Keratinocyte (primary cell): ENCODE results near the gene PM20D2. TPM values are rescaled to one million over a fixed set of nuclear protein-coding genes. Genes with fewer than 3 reads are reported as not detected.

Experiments
- DNase-seq: peaks from one replicate; pipeline ENCODE4 v3.0.0-alpha.2; 2011; ENCODE audit warnings: low read depth, missing footprints, low spot score
- FAIRE-seq: peaks from 2 replicates; lab custom pipeline; 2011; peaks lifted over from hg19 to GRCh38; lab: Jason Lieb, UNC
- H2AFZ ChIP-seq: 2 replicates; pipeline ENCODE4 v1.6.0; 2012; ENCODE audit warnings: low read length, control low read depth, inconsistent platforms; ENCODE audit not compliant: control insufficient read depth
- H3K27ac ChIP-seq: 2 replicates; pipeline ENCODE4 v1.5.1; 2011; ENCODE audit warnings: low read length; ENCODE audit not compliant: control insufficient read depth, insufficient read depth
- H3K27me3 ChIP-seq: 3 replicates; pipeline ENCODE4 v1.6.0; 2011; ENCODE audit warnings: low read length; ENCODE audit not compliant: control insufficient read depth, insufficient read depth; ENCODE audit errors: extremely low read depth
- H3K36me3 ChIP-seq, 2 experiments: 2 replicates in 1 of 2; 3 replicates in 1 of 2; pipeline ENCODE4 v1.5.1; 2011; ENCODE audit warnings: low read length in 2 of 2, mild to moderate bottlenecking in 1 of 2; ENCODE audit not compliant: control insufficient read depth in 2 of 2, insufficient read depth in 2 of 2; ENCODE audit errors: extremely low read depth in 1 of 2
- H3K4me1 ChIP-seq: 3 replicates; pipeline ENCODE4 v1.5.1; 2011; ENCODE audit warnings: low read length; ENCODE audit not compliant: control insufficient read depth, insufficient read depth; ENCODE audit errors: extremely low read depth
- H3K4me2 ChIP-seq: 3 replicates; pipeline ENCODE4 v1.6.0; 2011; ENCODE audit warnings: low read depth, low read length; ENCODE audit not compliant: control insufficient read depth, insufficient read depth; ENCODE audit errors: extremely low read depth
- H3K4me3 ChIP-seq, 3 experiments: fragments of 200-600 bp in 1 of 3; sonication (generic) in 1 of 3; 2 replicates in 2 of 3; 3 replicates in 1 of 3; pipeline ENCODE4 v1.5.1; 2011 to 2016; ENCODE audit warnings: low read length in 3 of 3, mild to moderate bottlenecking in 3 of 3, control low read depth in 2 of 3, inconsistent platforms in 1 of 3, low read depth in 1 of 3, mixed read lengths in 1 of 3, mixed run types in 1 of 3, moderate library complexity in 1 of 3; ENCODE audit not compliant: control insufficient read depth in 2 of 3, insufficient read depth in 2 of 3; ENCODE audit errors: extremely low read depth in 1 of 3
- H3K79me2 ChIP-seq: 2 replicates; pipeline ENCODE4 v1.6.0; 2012; ENCODE audit warnings: low read length; ENCODE audit not compliant: control insufficient read depth, insufficient read depth
- H3K9ac ChIP-seq: 3 replicates; pipeline ENCODE4 v1.6.0; 2011; ENCODE audit warnings: low read length; ENCODE audit not compliant: control insufficient read depth, insufficient read depth; ENCODE audit errors: extremely low read depth
- H3K9me1 ChIP-seq: 3 replicates; pipeline ENCODE4 v1.6.0; 2011; ENCODE audit warnings: low read length; ENCODE audit not compliant: control insufficient read depth, insufficient read depth; ENCODE audit errors: extremely low read depth
- H3K9me3 ChIP-seq: 2 replicates; pipeline ENCODE4 v1.5.1; 2012; ENCODE audit warnings: low read depth, low read length; ENCODE audit not compliant: control insufficient read depth
- H4K20me1 ChIP-seq: 3 replicates; pipeline ENCODE4 v1.6.0; 2011; ENCODE audit warnings: low read length; ENCODE audit not compliant: control insufficient read depth, insufficient read depth; ENCODE audit errors: extremely low read depth
- EZH2 ChIP-seq: IDR thresholded peaks from one replicate; pipeline ENCODE4 v1.6.1; 2012; ENCODE audit warnings: inconsistent platforms, mild to moderate bottlenecking, low read length, moderate library complexity
- dilution Hi-C: fragments of 300-500 bp; cut with MboI; formaldehyde crosslinking; loops from one replicate; pipeline ENCODE4 v1.7.0; 2020; ENCODE audit warnings: low sequenced_read_pairs; ENCODE audit not compliant: extremely low pct_ligation_motif_present
- polyA plus RNA-seq, 5 experiments: library from polyadenylated mRNA; depleted of rRNA in 3 of 5; stranded (reverse) in 3 of 5; stranded (forward) in 1 of 5; unstranded in 1 of 5; fragments of >200 nt; gene quantifications; 1 replicate in 1 of 5; 2 replicates in 3 of 5; 3 replicates in 1 of 5; pipeline versions ENCODE4 v1.2.1 to v1.2.3, GENCODE V29; 2011 to 2012; ENCODE audit warnings: missing spikeins in 2 of 5, low read depth in 1 of 5, low replicate concordance in 1 of 5
- TF ChIP-seq, protein P1 (sequence below), 3 experiments: IDR thresholded peaks in 1 of 3; conservative IDR thresholded peaks in 1 of 3; optimal IDR thresholded peaks in 1 of 3; 2 replicates in 2 of 3; 3 replicates in 1 of 3; pipeline versions ENCODE3 to v1.5.1; 2011; ENCODE audit warnings: low read length in 3 of 3, mild to moderate bottlenecking in 3 of 3, moderate library complexity in 2 of 3, control low read depth in 1 of 3, inconsistent platforms in 1 of 3; ENCODE audit not compliant: insufficient read depth in 2 of 3; ENCODE audit errors: extremely low read depth in 1 of 3

Gene PM20D2
- polyA plus RNA-seq, 1 donor (not counting 4 experiments of a cell fraction or from before 2014, with no cell fraction given) = 7.9 TPM

DNA sequence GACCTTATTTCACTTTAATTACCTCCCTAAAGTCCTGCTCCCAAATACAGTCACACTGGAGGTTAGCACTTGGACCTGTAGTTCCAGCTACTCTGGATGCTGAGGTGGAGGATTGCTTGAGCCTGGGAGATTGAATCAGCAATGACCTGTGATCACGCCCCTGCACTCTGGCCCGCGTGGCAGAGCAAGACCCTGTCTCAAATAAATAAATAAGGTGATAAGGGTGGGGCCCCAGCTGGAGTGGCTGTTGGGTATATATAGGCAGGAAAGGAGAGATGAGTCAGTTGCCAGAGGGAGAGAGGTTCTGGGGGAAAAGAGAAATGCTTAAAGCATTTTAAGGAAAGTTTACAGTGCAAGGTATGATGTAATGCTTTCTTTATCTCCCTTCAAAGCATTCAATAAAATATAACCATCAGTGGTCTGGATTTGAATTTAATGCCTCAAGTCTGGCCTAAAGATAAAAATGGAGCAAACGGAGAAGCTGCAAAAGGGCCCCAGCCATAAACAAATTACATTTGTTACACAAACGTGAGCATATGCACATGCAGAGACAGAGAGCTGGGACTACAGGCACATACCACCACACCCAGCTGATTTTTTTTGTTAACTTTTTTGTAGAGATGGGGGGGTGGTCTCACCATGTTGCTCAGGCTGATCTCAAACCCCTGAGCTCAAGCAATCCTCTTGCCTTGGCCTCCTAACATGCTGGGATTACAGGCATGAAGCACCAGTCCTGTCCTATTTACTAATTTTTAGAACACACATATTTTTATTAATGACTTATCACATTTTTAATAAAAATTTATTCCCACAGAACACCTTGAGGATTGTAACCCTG, 6.1 kb upstream of the PM20D2 start:
- no peaks in the 10 kb centered on the region for H3K79me2 ChIP-seq
- no peaks in the 10 kb centered on the region for H3K36me3 ChIP-seq
- no peaks in the 10 kb centered on the region for H3K27me3 ChIP-seq
- H3K9me1 ChIP-seq = no peaks in the 10 kb centered on the region
- peak overlapping the region; percentile 6 for H3K4me2 ChIP-seq
- DNase-seq (no peak), FAIRE-seq (no peak)
- dilution Hi-C loops = no loop called here
- TF ChIP-seq, protein P1, sequence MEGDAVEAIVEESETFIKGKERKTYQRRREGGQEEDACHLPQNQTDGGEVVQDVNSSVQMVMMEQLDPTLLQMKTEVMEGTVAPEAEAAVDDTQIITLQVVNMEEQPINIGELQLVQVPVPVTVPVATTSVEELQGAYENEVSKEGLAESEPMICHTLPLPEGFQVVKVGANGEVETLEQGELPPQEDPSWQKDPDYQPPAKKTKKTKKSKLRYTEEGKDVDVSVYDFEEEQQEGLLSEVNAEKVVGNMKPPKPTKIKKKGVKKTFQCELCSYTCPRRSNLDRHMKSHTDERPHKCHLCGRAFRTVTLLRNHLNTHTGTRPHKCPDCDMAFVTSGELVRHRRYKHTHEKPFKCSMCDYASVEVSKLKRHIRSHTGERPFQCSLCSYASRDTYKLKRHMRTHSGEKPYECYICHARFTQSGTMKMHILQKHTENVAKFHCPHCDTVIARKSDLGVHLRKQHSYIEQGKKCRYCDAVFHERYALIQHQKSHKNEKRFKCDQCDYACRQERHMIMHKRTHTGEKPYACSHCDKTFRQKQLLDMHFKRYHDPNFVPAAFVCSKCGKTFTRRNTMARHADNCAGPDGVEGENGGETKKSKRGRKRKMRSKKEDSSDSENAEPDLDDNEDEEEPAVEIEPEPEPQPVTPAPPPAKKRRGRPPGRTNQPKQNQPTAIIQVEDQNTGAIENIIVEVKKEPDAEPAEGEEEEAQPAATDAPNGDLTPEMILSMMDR (optimal IDR thresholded peaks at IDR 0.05 in 1 of 3, IDR thresholded peaks at IDR 0.05 in 1 of 3, conservative IDR thresholded peaks at IDR 0.05 in 1 of 3; ENCODE audit: extremely low read depth in 1 of 3, insufficient read depth in 2 of 3, low read length in 3 of 3) = no peak
- no peak for TF ChIP-seq EZH2
- H2AFZ ChIP-seq = no peak overlapping the region
- no peak overlapping the region for H3K4me3 ChIP-seq
- H3K4me1 ChIP-seq = peaks cover 3% of the 10 kb centered on the region
- H3K27ac ChIP-seq = no peak overlapping the region
- H4K20me1 ChIP-seq = no peaks in the 10 kb centered on the region
- no peaks in the 10 kb centered on the region for H3K9me3 ChIP-seq
- H3K9ac ChIP-seq = no peak overlapping the region

DNA sequence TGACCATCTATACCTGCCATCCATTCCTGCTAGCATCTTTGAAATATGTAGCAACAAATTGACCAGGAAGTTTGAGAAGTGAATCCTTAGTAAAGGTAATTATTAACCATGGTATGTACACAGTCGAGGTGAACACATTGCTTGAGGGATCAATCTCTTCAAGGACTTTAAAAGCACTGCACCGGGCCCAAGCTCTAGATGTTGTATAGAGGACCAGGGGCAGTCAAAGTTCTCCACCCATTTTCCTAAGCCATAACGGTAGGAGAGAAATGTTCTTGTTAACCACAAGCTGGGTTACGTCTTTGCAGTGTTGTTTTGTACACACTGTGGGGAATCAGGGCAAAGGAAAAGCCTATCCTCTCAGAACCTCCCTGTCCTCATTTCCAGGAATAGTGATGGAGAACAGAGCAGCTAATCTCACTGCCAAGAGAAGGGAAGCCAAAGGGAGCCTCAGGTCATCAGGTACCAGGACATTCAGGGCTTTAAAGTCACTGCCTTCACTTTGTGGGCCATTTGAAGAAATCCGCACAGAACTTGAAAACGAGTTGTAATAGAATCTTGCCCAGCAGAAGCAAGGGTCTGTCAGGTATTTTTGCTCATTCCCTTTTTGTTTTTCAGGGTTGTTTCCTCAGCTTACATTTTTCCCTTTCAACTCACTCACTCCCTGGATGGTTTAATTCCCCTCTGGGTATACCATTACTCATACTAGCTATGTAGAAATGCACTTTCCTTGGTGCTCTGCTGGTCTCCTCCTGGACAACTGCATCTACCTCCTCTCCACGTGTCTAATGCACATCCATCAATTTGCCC, 5.3 kb upstream of the PM20D2 start:
- no peaks in the 10 kb centered on the region for H3K36me3 ChIP-seq
- no peaks in the 10 kb centered on the region for H3K79me2 ChIP-seq
- H3K4me1 ChIP-seq = peaks cover 3% of the 10 kb centered on the region
- H3K9me1 ChIP-seq = no peaks in the 10 kb centered on the region
- no peak overlapping the region for H2AFZ ChIP-seq
- H3K27me3 ChIP-seq = no peaks in the 10 kb centered on the region
- no peaks in the 10 kb centered on the region for H3K9me3 ChIP-seq
- H3K9ac ChIP-seq = no peak overlapping the region
- no peak overlapping the region for H3K4me3 ChIP-seq
- FAIRE-seq (peak; percentile 48), DNase-seq (no peak)
- H3K27ac ChIP-seq = no peak overlapping the region
- H3K4me2 ChIP-seq = no peak overlapping the region
- dilution Hi-C loops = no loop called here
- TF ChIP-seq, protein P1 (optimal IDR thresholded peaks at IDR 0.05 in 1 of 3, IDR thresholded peaks at IDR 0.05 in 1 of 3, conservative IDR thresholded peaks at IDR 0.05 in 1 of 3; ENCODE audit: extremely low read depth in 1 of 3, insufficient read depth in 2 of 3, low read length in 3 of 3) = no peak
- TF ChIP-seq EZH2 = no peak
- H4K20me1 ChIP-seq = no peaks in the 10 kb centered on the region
